Neutrophil (primary cell): Measurements from ENCODE around the gene UBL5.

Source experiments
- H3K27ac ChIP-seq: fragments of 200-600 bp; sonication (generic); 2 replicates; pipeline ENCODE4 v1.5.1; 2016; ENCODE audit warnings: mild to moderate bottlenecking, moderate library complexity
- H3K27me3 ChIP-seq: fragments of 200-600 bp; sonication (generic); 2 replicates; pipeline ENCODE4 v1.6.0; 2016; ENCODE audit warnings: mild to moderate bottlenecking
- H3K36me3 ChIP-seq: fragments of 200-600 bp; sonication (generic); 2 replicates; pipeline ENCODE4 v1.5.1; 2017
- H3K4me1 ChIP-seq, 2 experiments: fragments of 200-600 bp in 1 of 2; sonication (generic) in 1 of 2; 1 replicate in 1 of 2; 2 replicates in 1 of 2; pipeline versions ENCODE4 v1.5.1 to v1.6.1; 2013 to 2016; ENCODE audit warnings: low read depth in 1 of 2, low read length in 1 of 2, mild to moderate bottlenecking in 1 of 2, moderate library complexity in 1 of 2; ENCODE audit not compliant: control insufficient read depth in 1 of 2, insufficient read depth in 1 of 2
- H3K4me3 ChIP-seq, 2 experiments: fragments of 200-600 bp in 1 of 2; sonication (generic) in 1 of 2; 1 replicate in 1 of 2; 2 replicates in 1 of 2; pipeline ENCODE4 v1.5.1; 2013 to 2016; ENCODE audit warnings: low read depth in 1 of 2, low read length in 1 of 2, mild to moderate bottlenecking in 1 of 2, moderate library complexity in 1 of 2
- H3K9me3 ChIP-seq: fragments of 200-600 bp; sonication (generic); 2 replicates; pipeline ENCODE4 v1.5.1; 2016
- CTCF ChIP-seq: fragments of 200-600 bp; sonication (generic); IDR thresholded peaks from 2 replicates; pipeline ENCODE4 v1.5.1; 2016; ENCODE audit warnings: antibody characterized with exemption

UBL5 gene

GRCh38 chr19:9854282-9854846 is 26.6 kb downstream of the UBL5 start:
- H3K4me3 ChIP-seq = no peak overlapping the region
- H3K27ac ChIP-seq = no peak overlapping the region
- peaks cover 16% of the 10 kb centered on the region in 2 experiments for H3K4me1 ChIP-seq
- TF ChIP-seq CTCF = no peak
- H3K27me3 ChIP-seq = no peaks in the 10 kb centered on the region
- peaks cover 25% of the 10 kb centered on the region for H3K36me3 ChIP-seq
- no peaks in the 10 kb centered on the region for H3K9me3 ChIP-seq

GRCh38 chr19:9856609-9857008 is 28.9 kb downstream of the UBL5 start:
- no peaks in the 10 kb centered on the region for H3K9me3 ChIP-seq
- peaks cover 16% of the 10 kb centered on the region in 2 experiments for H3K4me1 ChIP-seq
- no peak for TF ChIP-seq CTCF
- no peak overlapping the region for H3K27ac ChIP-seq
- no peaks in the 10 kb centered on the region for H3K27me3 ChIP-seq
- peaks cover 4% of the 10 kb centered on the region for H3K36me3 ChIP-seq
- no peak overlapping the region for H3K4me3 ChIP-seq

- no peak overlapping the region for H3K4me3 ChIP-seq
- TF ChIP-seq CTCF = no peak
- H3K9me3 ChIP-seq = no peaks in the 10 kb centered on the region
- no peaks in the 10 kb centered on the region for H3K27me3 ChIP-seq
- H3K27ac ChIP-seq = peak overlapping the region; percentile 72
- peaks cover 4% of the 10 kb centered on the region for H3K36me3 ChIP-seq
- peaks cover 16% of the 10 kb centered on the region in 2 experiments for H3K4me1 ChIP-seq
Measured at GRCh38 chr19:9857076-9857721, 29.5 kb downstream of the UBL5 start.

- no peak for TF ChIP-seq CTCF
- H3K4me1 ChIP-seq = peaks cover 16% of the 10 kb centered on the region in 2 experiments
- no peaks in the 10 kb centered on the region for H3K27me3 ChIP-seq
- H3K9me3 ChIP-seq = no peaks in the 10 kb centered on the region
- H3K4me3 ChIP-seq = no peak overlapping the region
- H3K27ac ChIP-seq = peak overlapping the region; percentile 72
- peaks cover 4% of the 10 kb centered on the region for H3K36me3 ChIP-seq
Measured at GRCh38 chr19:9857920-9858746, 30.4 kb downstream of the UBL5 start.

- Histone ChIP-seq H3K4me1 (peaks cover 16% of the 10 kb centered on the region in 2 experiments), H3K9me3 (no peaks in the 10 kb centered on the region), H3K27me3 (no peaks in the 10 kb centered on the region), H3K27ac (peak overlapping the region; percentile 72), H3K36me3 (peaks cover 4% of the 10 kb centered on the region), H3K4me3 (no peak overlapping the region)
- TF ChIP-seq CTCF = no peak
Measured at GRCh38 chr19:9858766-9859165, 31.0 kb downstream of the UBL5 start.
